ENCODE data around the gene PLAC1.

PLAC1 gene

GRCh38 chrX:134599184-134599914 lies 58.9 kb downstream of the PLAC1 start:
- no peaks in the 10 kb centered on the region for H3K36me3 Mint-ChIP-seq
- H3K4me1 Mint-ChIP-seq: no peaks in the 10 kb centered on the region
- no peak overlapping the region for H3K27ac Mint-ChIP-seq
- H3K9me3 Mint-ChIP-seq: no peaks in the 10 kb centered on the region
- H3K4me3 Mint-ChIP-seq: no peak overlapping the region
- H3K27me3 Mint-ChIP-seq: peaks cover 24% of the 10 kb centered on the region
- no peak for ATAC-seq

GRCh38 chrX:134592303-134592702 lies 66.0 kb downstream of the PLAC1 start:
- ATAC-seq: no peak
- no peaks in the 10 kb centered on the region for H3K36me3 Mint-ChIP-seq

GRCh38 chrX:134591502-134591901 lies 66.8 kb downstream of the PLAC1 start:
- no peak overlapping the region for H3K4me3 Mint-ChIP-seq
- no peak overlapping the region for H3K27ac Mint-ChIP-seq
- peaks cover 26% of the 10 kb centered on the region for H3K27me3 Mint-ChIP-seq
- no peaks in the 10 kb centered on the region for H3K9me3 Mint-ChIP-seq
- ATAC-seq: no peak
- no peaks in the 10 kb centered on the region for H3K36me3 Mint-ChIP-seq
- H3K4me1 Mint-ChIP-seq: no peaks in the 10 kb centered on the region

More at GRCh38 chrX:134592303-134592702, 66.0 kb downstream of the PLAC1 start:
- no peak overlapping the region for H3K27ac Mint-ChIP-seq
- no peaks in the 10 kb centered on the region for H3K9me3 Mint-ChIP-seq
- H3K4me1 Mint-ChIP-seq: no peaks in the 10 kb centered on the region
- H3K27me3 Mint-ChIP-seq: peaks cover 26% of the 10 kb centered on the region
- H3K4me3 Mint-ChIP-seq: no peak overlapping the region

DNA sequence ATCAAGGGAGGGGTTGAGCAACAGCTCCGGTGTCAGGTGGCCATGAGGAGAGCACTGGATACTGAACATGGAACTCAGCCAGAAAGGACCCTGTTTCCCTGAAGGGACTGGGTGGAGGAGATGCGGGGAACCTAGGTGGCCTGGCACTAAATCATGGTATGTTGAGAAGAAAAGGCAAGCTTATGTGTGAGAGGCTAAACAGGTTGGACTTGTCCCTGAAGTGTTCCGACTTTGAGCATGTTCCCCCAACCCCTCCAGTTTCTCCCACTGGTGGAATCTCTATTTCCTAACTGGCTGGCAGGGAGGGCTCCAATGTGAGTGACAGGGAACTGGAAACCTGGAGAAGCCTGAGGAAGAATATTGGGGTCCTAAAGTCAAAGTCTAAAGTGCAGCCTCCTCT lies 69.5 kb downstream of the PLAC1 start:
- Mint-ChIP-seq H3K9me3 (no peaks in the 10 kb centered on the region), H3K27ac (no peak overlapping the region), H3K4me1 (no peaks in the 10 kb centered on the region), H3K36me3 (no peaks in the 10 kb centered on the region), H3K4me3 (no peak overlapping the region), H3K27me3 (peaks cover 11% of the 10 kb centered on the region)
- ATAC-seq: no peak

GRCh38 chrX:134580907-134581306 lies 77.4 kb downstream of the PLAC1 start:
- no peak overlapping the region for H3K27ac Mint-ChIP-seq
- no peaks in the 10 kb centered on the region for H3K27me3 Mint-ChIP-seq
- H3K4me1 Mint-ChIP-seq: no peaks in the 10 kb centered on the region
- no peaks in the 10 kb centered on the region for H3K36me3 Mint-ChIP-seq
- no peaks in the 10 kb centered on the region for H3K9me3 Mint-ChIP-seq
- no peak overlapping the region for H3K4me3 Mint-ChIP-seq
- no peak for ATAC-seq

DNA sequence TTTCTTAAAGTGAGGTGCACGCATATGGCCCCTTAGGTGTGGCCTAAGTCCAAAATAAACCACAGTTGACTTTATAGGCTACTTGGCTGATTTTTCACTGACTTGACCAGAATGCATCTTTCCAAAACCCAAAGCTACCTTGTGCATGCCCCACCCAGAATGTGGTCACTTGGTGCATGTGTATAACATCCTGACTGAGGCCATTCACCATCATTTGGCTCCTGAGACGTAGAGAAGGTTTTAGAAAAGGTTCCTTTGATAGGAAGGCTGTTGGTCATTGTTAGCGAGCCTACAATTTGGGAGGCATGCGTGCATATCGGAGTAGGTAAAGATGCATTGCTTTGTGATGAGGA lies 84.6 kb downstream of the PLAC1 start:
- Mint-ChIP-seq H3K9me3 (no peaks in the 10 kb centered on the region), H3K27me3 (no peaks in the 10 kb centered on the region), H3K27ac (no peak overlapping the region), H3K4me3 (no peak overlapping the region), H3K4me1 (no peaks in the 10 kb centered on the region), H3K36me3 (no peaks in the 10 kb centered on the region)
- ATAC-seq: no peak

GRCh38 chrX:134572816-134573682 lies 85.2 kb downstream of the PLAC1 start:
- H3K27me3 Mint-ChIP-seq: no peaks in the 10 kb centered on the region
- H3K4me1 Mint-ChIP-seq: no peaks in the 10 kb centered on the region
- H3K9me3 Mint-ChIP-seq: no peaks in the 10 kb centered on the region
- no peak overlapping the region for H3K27ac Mint-ChIP-seq
- no peaks in the 10 kb centered on the region for H3K36me3 Mint-ChIP-seq
- ATAC-seq: no peak
- H3K4me3 Mint-ChIP-seq: no peak overlapping the region

GRCh38 chrX:134571796-134572195 lies 86.5 kb downstream of the PLAC1 start:
- no peaks in the 10 kb centered on the region for H3K27me3 Mint-ChIP-seq
- H3K9me3 Mint-ChIP-seq: no peaks in the 10 kb centered on the region
- no peak for ATAC-seq
- H3K4me3 Mint-ChIP-seq: no peak overlapping the region
- H3K27ac Mint-ChIP-seq: no peak overlapping the region
- no peaks in the 10 kb centered on the region for H3K4me1 Mint-ChIP-seq
- no peaks in the 10 kb centered on the region for H3K36me3 Mint-ChIP-seq

GRCh38 chrX:134570899-134571298 lies 87.4 kb downstream of the PLAC1 start:
- Mint-ChIP-seq H3K27ac (no peak overlapping the region), H3K36me3 (no peaks in the 10 kb centered on the region), H3K9me3 (no peaks in the 10 kb centered on the region), H3K4me1 (no peaks in the 10 kb centered on the region), H3K4me3 (no peak overlapping the region), H3K27me3 (no peaks in the 10 kb centered on the region)
- no peak for ATAC-seq

DNA sequence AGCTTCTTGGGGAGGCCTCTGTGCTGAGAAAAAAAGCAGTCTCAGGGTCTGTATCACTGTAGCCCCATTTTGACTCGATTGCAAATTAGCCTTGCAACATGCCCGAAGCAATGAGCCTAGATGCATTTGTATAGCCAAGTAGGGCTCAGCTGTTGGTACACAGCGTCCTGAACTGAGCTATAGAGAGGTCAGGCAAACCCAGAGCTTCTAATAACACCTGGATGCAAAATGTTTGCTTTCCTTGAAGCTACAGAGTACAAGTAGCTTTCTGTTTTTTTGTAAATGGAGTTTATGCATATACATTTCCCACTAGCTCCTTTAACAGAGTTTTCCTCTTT lies 87.8 kb downstream of the PLAC1 start:
- no peaks in the 10 kb centered on the region for H3K4me1 Mint-ChIP-seq
- ATAC-seq: no peak
- no peaks in the 10 kb centered on the region for H3K36me3 Mint-ChIP-seq
- peaks cover 2% of the 10 kb centered on the region for H3K27me3 Mint-ChIP-seq
- no peaks in the 10 kb centered on the region for H3K9me3 Mint-ChIP-seq
- no peak overlapping the region for H3K4me3 Mint-ChIP-seq
- H3K27ac Mint-ChIP-seq: no peak overlapping the region

GRCh38 chrX:134569306-134569705 lies 89.0 kb downstream of the PLAC1 start:
- Mint-ChIP-seq H3K27me3 (peaks cover 7% of the 10 kb centered on the region), H3K36me3 (no peaks in the 10 kb centered on the region), H3K9me3 (no peaks in the 10 kb centered on the region), H3K27ac (no peak overlapping the region), H3K4me3 (no peak overlapping the region), H3K4me1 (no peaks in the 10 kb centered on the region)
- no peak for ATAC-seq

GRCh38 chrX:134568285-134569016 lies 89.8 kb downstream of the PLAC1 start:
- ATAC-seq: no peak
- Mint-ChIP-seq H3K27ac (no peak overlapping the region), H3K4me1 (no peaks in the 10 kb centered on the region), H3K4me3 (no peak overlapping the region), H3K36me3 (no peaks in the 10 kb centered on the region), H3K27me3 (peaks cover 7% of the 10 kb centered on the region), H3K9me3 (no peaks in the 10 kb centered on the region)

GRCh38 chrX:134566506-134566905 lies 91.8 kb downstream of the PLAC1 start:
- H3K27me3 Mint-ChIP-seq: peaks cover 23% of the 10 kb centered on the region
- H3K9me3 Mint-ChIP-seq: no peaks in the 10 kb centered on the region
- H3K36me3 Mint-ChIP-seq: no peaks in the 10 kb centered on the region
- no peak overlapping the region for H3K27ac Mint-ChIP-seq
- H3K4me1 Mint-ChIP-seq: no peaks in the 10 kb centered on the region
- no peak for ATAC-seq
- H3K4me3 Mint-ChIP-seq: no peak overlapping the region

GRCh38 chrX:134562002-134562401 lies 96.3 kb downstream of the PLAC1 start:
- no peaks in the 10 kb centered on the region for H3K4me1 Mint-ChIP-seq
- ATAC-seq: no peak
- no peak overlapping the region for H3K27ac Mint-ChIP-seq
- H3K36me3 Mint-ChIP-seq: no peaks in the 10 kb centered on the region
- H3K9me3 Mint-ChIP-seq: no peaks in the 10 kb centered on the region
- H3K4me3 Mint-ChIP-seq: no peak overlapping the region
- peaks cover 23% of the 10 kb centered on the region for H3K27me3 Mint-ChIP-seq

DNA sequence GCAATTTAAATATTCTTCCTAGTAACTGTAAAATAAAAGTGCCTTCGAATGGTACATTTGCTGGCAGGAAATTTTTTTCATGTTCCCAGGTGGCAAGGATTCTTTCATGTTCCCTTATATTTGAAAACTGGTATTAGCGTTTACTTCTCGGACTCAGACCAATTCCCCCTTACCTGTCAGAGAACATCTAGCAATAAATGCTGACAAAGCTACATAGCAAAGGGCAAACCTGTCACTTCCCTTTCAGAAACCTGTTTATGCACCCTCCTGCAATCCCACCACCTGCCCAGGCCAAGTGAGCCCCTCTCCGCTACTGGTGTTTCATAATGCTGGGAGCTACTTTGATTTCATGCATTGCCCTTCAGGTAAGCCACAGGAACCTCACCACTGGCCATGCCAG lies 100.1 kb downstream of the PLAC1 start:
- H3K9me3 Mint-ChIP-seq: no peaks in the 10 kb centered on the region
- ATAC-seq: no peak
- no peak overlapping the region for H3K4me3 Mint-ChIP-seq
- H3K36me3 Mint-ChIP-seq: no peaks in the 10 kb centered on the region
- H3K4me1 Mint-ChIP-seq: no peaks in the 10 kb centered on the region
- peaks cover 34% of the 10 kb centered on the region for H3K27me3 Mint-ChIP-seq
- no peak overlapping the region for H3K27ac Mint-ChIP-seq

Measured in stimulated activated memory B cell treated with anti-CD40 and anti-IgM and Interleukin-4, amounts not matched to agents 10 μg/mL and 1 μg/mL and 100 μg/mL, for 72 hours (primary cell).